Measurements from ENCODE around the gene AMPD2. TPM values are rescaled to one million over a fixed set of nuclear protein-coding genes. Genes with fewer than 3 reads are reported as not detected.
A peak's percentile ranks its signal among the peaks of the same experiment; 100 is the strongest.

The AMPD2 gene
- total and polyA plus RNA-seq, 2 donors (not counting 3 experiments of a cell fraction or from before 2014, with no cell fraction given), result 69.4 TPM

- dilution Hi-C loops (cut with MboI; ENCODE audit: extremely low pct_ligation_motif_present, low sequenced_read_pairs) (no loop called here), intact Hi-C loops (cut with micrococcal nuclease) (no loop called here)
- Histone ChIP-seq H4K20me1 (replicated peaks; ENCODE audit: control insufficient read depth, extremely low read depth, insufficient read depth, low read length) (no peaks in the 10 kb centered on the region), H2AFZ (ENCODE audit: low read depth, low read length) (peak overlapping the region; percentile 69), H3K4me1 (ENCODE audit: control insufficient read depth, extremely low read depth, insufficient read depth, low read length) (no peaks in the 10 kb centered on the region), H3K9ac (replicated peaks; ENCODE audit: extremely low read depth, insufficient read depth, low read length) (no peak overlapping the region), H3K36me3 (ENCODE audit: control insufficient read depth in 2 of 2, extremely low read depth in 1 of 2, insufficient read depth in 2 of 2, low read length in 2 of 2) (no peaks in the 10 kb centered on the region), H3K4me2 (ENCODE audit: insufficient read depth, low read length) (peak overlapping the region; percentile 60), H3K27ac (ENCODE audit: insufficient read depth, low read depth, low read length) (no peak overlapping the region), H3K79me2 (ENCODE audit: control insufficient read depth, insufficient read depth, low read length) (no peaks in the 10 kb centered on the region), H3K9me1 (replicated peaks; ENCODE audit: control insufficient read depth, extremely low read depth, insufficient read depth, low read length) (no peaks in the 10 kb centered on the region), H3K9me3 (replicated peaks; ENCODE audit: control insufficient read depth, insufficient read depth, low read length) (no peaks in the 10 kb centered on the region), H3K4me3 (replicated peaks in 1 of 3; ENCODE audit: insufficient read depth in 1 of 3, low read depth in 1 of 3, low read length in 3 of 3) (peak overlapping the region; percentile 18 to 54 (median 37)), H3K27me3 (ENCODE audit: control insufficient read depth in 2 of 2, insufficient read depth in 2 of 2, low read length in 2 of 2) (peaks cover 16 to 23% of the 10 kb centered on the region in 2 experiments)
- DNase-seq (ENCODE audit: low read depth, low spot score) (peak; percentile 60), FAIRE-seq (no peak)
- no TSS peak for BruUV-seq (replicated peaks)
- POLR2A ChIA-PET, result interaction anchor here (0.6 kb wide), 1 partner anchor 143 kb away, joined by 3 read pairs; no protein-coding TSS in a partner anchor
- no peak for TF ChIP-seq EZH2 (IDR thresholded peaks at IDR 0.05; ENCODE audit: borderline replicate concordance, low read depth, low read length, severe bottlenecking)
- TF ChIP-seq CTCF (IDR thresholded peaks at IDR 0.05; ENCODE audit: extremely low read depth in 1 of 2, insufficient read depth in 1 of 2, low read depth in 1 of 2, low read length in 2 of 2), result peak in 1 of 2 donors; percentile 27
- CTCF ChIA-PET, result interaction anchor here (0.7 to 5.6 kb wide), 20 partner anchors 10 to 380 kb away, joined by 3 to 144 read pairs (median 6); partner anchors contain the start of genes AHCYL1, GNAI3 and GSTM1
Measured at GRCh38 chr1:109649491-109649914, 29.9 kb downstream of the AMPD2 start.

- H3K9me3 ChIP-seq (replicated peaks; ENCODE audit: control insufficient read depth, insufficient read depth, low read length), result no peaks in the 10 kb centered on the region
- H3K4me2 ChIP-seq (ENCODE audit: insufficient read depth, low read length), result no peak overlapping the region
- intact Hi-C loops (cut with micrococcal nuclease), result no loop called here
- POLR2A ChIA-PET, result no interaction called here
- H3K9me1 ChIP-seq (replicated peaks; ENCODE audit: control insufficient read depth, extremely low read depth, insufficient read depth, low read length), result no peaks in the 10 kb centered on the region
- BruUV-seq (replicated peaks), result no TSS peak
- DNase-seq (ENCODE audit: low read depth, low spot score) (no peak), FAIRE-seq (no peak)
- no peak overlapping the region for H2AFZ ChIP-seq (ENCODE audit: low read depth, low read length)
- TF ChIP-seq FOS (IDR thresholded peaks at IDR 0.05; ENCODE audit: borderline replicate concordance, insufficient read depth, low read length) (peak; percentile 8), EZH2 (IDR thresholded peaks at IDR 0.05; ENCODE audit: borderline replicate concordance, low read depth, low read length, severe bottlenecking) (no peak)
- H3K27me3 ChIP-seq (ENCODE audit: control insufficient read depth in 2 of 2, insufficient read depth in 2 of 2, low read length in 2 of 2), result peaks cover 16 to 23% of the 10 kb centered on the region in 2 experiments
- CTCF ChIA-PET, result interaction anchor here (0.8 to 5.6 kb wide), 13 partner anchors 11 to 379 kb away, joined by 3 to 144 read pairs (median 15); partner anchors contain the start of genes AHCYL1, GNAI3 and GSTM1
- no peak overlapping the region for H3K9ac ChIP-seq (replicated peaks; ENCODE audit: extremely low read depth, insufficient read depth, low read length)
- H3K79me2 ChIP-seq (ENCODE audit: control insufficient read depth, insufficient read depth, low read length), result no peaks in the 10 kb centered on the region
- no peaks in the 10 kb centered on the region for H4K20me1 ChIP-seq (replicated peaks; ENCODE audit: control insufficient read depth, extremely low read depth, insufficient read depth, low read length)
- dilution Hi-C loops (cut with MboI; ENCODE audit: extremely low pct_ligation_motif_present, low sequenced_read_pairs), result no loop called here
- peaks cover 2% of the 10 kb centered on the region for H3K4me1 ChIP-seq (ENCODE audit: control insufficient read depth, extremely low read depth, insufficient read depth, low read length)
- H3K27ac ChIP-seq (ENCODE audit: insufficient read depth, low read depth, low read length), result no peak overlapping the region
- H3K4me3 ChIP-seq (replicated peaks in 1 of 3; ENCODE audit: insufficient read depth in 1 of 3, low read depth in 1 of 3, low read length in 3 of 3), result no peak overlapping the region
- no peaks in the 10 kb centered on the region for H3K36me3 ChIP-seq (ENCODE audit: control insufficient read depth in 2 of 2, extremely low read depth in 1 of 2, insufficient read depth in 2 of 2, low read length in 2 of 2)
Measured at GRCh38 chr1:109650609-109651008, 31.0 kb downstream of the AMPD2 start.
